Bone marrow (tissue), 2 donors: ENCODE data around the gene ZNF480.
"Not testable (repeated sequence)": the region's sequence is repeated elsewhere in the genome, so short reads cannot be mapped to it uniquely, and the experiment has no call there.

Experiments
- DNase-seq, 2 donors: peaks; one replicate each; lab custom pipeline; 2025; lab: John Stamatoyannopoulos, UW

The ZNF480 gene

DNA sequence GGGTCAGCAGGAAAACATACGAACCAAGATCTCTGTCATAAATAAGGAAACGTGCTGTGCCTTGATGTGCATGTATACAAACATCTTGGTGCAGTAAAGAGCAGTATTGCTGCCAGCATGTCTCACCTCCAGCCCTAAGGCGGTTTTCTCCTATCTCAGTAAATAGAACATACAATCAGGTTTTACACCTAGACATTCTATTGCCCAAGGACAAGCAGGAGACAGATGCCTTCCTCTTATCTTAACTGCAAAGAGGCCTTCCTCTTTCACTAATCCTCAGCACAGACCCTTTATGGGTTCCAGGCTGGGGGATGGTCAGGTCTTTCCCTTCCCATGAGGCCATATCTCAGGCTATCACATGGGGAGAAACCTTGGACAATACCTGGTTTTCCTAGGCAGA lies 42.1 kb downstream of the ZNF480 start:
- DNase-seq = not testable (repeated sequence)

DNA sequence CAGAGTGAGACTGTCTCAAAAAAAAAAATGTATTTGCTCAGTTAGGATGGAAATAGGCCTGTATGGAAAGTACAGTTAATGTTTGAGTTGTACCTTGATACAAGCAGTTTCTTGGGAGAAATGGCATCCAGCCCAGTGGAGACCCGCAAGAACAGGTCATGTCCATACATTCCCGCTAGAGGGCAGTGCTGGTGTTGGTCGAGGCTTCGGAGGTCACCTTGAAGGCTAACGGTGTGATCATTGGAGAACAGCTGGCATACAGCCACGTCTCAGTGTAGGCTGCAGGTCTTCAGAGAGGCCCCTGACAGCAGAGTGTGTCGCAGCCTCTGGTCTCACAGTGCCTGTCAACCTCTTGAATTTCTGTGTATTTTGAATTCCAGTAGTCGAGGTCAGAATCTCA lies 46.6 kb downstream of the ZNF480 start:
- no peak for DNase-seq

DNA sequence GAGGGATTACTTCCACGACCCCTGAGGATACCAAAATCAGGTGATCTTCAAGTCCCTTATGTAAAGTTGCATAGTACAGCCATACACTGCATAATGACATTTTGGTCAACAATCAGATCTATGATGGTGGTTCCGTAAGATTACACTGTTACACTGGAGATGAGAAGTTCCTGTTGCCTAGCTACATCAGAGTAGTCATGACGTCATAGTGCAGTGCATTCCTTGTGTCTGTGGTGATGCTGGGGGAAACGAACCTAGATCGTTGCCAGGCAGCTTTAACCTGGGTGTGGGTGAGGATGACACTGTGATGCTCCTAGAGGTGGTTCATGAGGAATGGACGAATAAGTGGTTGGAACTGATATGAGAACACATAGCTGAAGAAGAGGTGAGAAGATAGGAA lies 48.2 kb downstream of the ZNF480 start:
- no peak for DNase-seq

DNA sequence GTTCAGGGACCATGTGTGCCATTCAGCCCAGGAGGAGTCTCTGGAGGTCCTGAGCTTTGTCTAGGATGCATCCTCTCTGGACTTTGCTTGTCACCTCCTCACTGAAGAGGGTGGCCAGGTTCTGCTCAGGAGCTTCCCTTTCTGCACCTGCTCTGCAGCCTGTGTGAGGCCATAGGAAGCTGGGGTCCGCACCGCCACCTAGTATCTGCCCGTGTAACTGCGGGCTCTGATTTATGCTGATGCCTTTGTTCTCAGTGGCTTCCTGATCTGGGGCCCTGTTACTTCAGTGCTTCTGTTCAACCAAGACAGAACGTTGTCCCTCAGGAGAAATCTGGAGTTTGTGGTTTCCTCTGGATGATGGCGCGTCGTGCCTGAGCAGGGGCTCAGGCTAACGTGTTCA lies 54.5 kb downstream of the ZNF480 start:
- no peak for DNase-seq

DNA sequence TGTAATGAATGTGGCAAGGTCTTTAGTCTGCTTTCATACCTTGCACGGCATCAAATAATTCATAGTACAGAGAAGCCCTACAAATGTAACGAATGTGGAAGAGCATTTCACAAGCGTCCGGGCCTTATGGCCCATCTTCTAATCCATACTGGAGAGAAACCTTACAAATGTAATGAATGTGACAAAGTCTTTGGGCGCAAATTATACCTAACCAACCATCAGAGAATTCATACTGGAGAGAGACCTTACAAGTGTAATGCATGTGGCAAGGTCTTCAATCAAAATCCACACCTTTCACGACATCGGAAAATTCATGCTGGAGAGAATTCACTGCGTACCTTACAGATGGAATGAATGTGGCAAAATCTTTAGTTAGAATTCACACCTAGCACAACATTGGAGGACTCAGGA lies 69.5 kb downstream of the ZNF480 start:
- DNase-seq = no peak

DNA sequence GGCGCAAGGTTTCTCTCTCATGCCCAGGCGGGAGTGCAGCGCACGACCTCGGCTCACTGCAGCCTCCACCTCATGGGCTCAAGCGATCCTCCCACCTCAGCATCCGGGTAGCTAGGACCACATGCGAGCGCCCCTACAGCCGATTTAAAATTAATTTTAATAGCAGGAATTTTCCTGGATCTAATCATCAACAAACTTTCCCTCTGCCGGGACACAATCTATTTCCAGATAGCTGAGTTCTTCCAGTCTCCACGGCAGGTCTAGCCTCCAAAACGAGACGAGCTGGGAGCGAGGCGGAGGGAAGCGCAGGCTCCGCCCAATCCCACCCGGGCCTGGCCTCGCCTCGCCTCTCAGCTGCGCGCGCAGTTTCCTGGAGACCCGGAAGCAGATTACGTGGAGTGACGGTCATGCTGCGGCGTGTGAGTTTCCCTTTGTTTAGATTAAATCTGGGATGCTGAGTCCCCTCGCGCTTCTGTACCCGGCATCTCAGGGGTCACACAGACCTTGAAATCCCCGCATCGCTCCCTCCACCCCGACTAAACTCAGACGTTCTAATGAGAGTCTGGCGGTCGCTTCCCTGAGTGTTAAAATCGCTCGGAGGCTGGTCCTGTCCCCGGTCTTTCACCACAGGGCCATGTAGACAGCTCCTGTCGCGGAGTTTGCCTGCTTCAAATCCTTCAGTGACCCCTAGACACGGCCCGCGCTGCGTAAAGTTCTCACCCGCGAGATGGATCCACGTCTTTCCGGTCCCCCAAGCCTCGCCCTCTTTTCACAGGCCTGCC lies 72.8 kb downstream of the ZNF480 start, which contains the start of gene ZNF880:
Gene ZNF880, plus strand, starts transcription at position 365 of the 782 bp plus-strand sequence. Its CDS starts 43 bp downstream, at position 408.
- DNase-seq = peak; percentile 70 to 86

DNA sequence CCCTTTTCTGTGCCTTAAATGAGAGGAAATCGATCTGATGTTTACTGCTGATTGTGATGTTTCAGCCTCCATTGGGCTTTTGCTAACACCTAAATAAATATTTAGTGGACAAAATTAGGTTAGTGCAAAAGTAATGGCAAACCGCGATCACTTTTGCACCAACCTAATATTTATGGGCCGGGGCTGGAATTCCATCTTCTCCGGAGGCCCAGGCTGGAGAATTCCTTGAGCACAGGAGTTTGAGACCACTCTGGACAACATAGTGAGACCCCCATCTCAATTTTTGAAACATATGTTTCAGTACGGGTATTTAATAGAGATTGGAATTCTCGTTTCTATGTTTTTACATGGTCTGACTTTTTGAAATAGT lies 73.4 kb downstream of the ZNF480 start:
- DNase-seq = no peak
